ENCODE data around the gene CHST12.
"Not testable (repeated sequence)": the region's sequence is repeated elsewhere in the genome, so short reads cannot be mapped to it uniquely, and the experiment has no call there.

CHST12 gene

DNA sequence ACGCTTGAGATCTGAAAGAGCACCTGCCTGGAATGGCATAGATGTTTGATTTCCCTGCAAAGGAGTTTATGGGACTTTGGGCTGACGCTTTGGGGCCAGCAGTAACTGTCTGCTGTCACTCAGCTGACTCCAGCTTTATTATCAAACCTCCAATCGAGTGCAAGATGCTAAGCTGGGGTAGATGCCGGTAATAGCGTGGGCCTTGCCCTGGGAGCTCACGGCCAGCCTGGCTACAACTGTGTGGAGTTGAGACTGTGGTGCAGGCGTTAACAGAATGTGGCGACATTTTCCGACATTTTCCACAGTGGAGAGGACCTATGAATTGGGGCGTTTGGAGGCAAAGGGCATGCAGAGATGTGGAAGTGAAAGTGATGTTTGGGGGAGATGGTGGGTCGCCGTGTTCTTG is 1.3 kb downstream of the CHST12 start:
- no peak for DNase-seq

DNA sequence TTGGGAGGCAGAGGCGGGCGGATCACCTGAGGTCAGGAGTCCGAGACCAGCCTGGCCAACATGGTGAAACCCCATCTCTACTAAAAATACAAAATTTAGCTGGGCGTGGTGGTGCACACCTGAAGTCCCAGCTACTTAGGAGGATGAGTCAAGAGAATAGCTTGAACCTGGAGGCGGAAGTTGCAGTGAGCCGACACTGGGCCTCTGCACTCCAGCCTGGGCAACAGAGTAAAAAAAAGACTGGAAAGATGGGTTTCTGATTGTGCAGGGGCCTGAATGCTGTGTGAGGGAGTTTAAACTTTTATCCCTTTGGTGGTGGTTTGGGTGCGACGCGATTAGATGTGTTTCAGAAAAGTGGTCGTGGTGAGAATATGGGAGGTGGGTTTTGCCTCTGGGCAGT is 1.8 kb downstream of the CHST12 start:
- no peak for DNase-seq

DNA sequence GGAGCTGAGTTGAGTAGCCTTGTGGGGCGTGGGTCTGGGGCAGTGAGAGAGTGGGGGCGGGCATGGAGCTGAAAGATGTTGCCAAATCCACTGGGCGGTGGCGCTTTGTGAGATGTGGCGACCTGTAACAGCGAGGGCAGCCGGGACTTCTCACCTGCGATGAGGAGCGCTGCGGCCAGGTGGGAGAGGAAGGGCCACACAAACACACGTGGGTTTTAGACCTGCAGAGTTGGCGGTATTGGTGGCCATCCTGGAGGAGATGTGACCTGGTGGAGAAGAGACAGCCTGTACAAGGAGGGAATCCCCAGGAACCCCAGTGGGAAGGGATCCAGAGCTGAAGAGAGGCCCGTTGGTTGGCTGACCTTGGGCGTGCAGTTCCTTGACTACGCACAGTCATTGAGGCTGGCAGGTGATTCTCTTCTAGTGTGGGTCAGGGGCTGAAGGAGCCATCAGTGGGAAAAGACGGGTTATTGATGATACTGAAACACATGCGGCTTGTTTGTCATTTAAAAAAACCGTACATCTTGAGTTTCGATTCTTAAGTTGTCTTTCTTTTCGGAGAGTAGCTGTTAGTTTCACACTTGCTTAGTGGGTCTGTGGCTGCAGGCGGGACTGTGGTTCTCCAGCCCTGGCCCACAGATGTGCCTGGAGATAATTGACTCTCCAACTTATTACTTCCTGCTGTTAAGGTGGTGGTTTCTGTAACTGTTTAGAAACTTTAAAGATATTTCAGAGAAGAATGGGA is 2.4 kb downstream of the CHST12 start:
- no peak for DNase-seq

DNA sequence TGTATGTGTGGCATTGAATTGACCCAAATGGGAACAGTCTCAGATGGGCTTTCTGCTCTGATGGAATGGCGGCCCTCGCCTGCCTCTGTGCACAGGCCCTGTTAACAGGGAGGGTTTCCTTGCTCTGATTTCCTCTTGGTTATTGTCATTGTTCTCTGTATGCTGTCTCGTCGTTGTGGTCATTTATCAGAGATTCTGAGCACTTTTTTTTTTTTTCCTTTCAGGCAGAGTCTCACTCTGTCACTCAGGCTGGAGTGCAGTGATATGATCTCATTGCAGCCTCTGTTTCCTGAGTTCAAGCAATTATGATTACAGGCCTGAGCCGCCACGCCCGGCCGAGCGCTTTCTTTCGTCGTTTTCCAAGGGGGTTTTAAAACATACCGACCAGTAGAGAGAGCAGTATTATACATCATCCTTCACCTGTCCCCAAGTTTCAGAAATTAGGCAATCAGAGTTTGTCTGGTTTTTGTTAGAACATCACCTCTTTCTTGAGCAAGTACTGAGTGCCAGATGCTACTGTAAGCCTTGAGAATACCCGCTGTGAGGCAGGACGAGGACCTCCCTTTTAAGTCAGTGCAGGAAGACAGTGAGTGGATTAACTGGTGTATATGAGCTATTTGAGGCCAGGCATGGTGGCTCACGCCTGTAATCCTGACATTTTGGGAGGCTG is 6.5 kb downstream of the CHST12 start:
- DNase-seq, result no peak

DNA sequence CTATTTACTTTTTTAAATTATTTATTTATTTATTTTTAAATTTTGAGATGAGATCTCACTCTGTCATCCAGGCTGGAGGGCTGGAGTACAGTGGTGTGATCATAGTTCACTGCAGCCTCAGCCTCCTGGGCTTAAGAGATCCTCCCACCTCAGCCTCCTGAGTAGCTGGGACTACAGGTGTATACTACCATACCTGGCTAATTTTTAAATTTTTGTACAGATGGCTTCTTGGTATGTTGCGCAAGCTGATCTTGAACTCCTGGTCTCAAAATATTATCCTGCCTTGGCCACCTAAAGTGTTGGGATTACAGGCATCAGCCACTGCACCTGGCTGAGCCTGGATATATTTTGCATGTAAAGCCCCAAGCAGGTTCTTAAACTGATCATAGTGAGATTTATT is 7.6 kb downstream of the CHST12 start:
- DNase-seq, result no peak

DNA sequence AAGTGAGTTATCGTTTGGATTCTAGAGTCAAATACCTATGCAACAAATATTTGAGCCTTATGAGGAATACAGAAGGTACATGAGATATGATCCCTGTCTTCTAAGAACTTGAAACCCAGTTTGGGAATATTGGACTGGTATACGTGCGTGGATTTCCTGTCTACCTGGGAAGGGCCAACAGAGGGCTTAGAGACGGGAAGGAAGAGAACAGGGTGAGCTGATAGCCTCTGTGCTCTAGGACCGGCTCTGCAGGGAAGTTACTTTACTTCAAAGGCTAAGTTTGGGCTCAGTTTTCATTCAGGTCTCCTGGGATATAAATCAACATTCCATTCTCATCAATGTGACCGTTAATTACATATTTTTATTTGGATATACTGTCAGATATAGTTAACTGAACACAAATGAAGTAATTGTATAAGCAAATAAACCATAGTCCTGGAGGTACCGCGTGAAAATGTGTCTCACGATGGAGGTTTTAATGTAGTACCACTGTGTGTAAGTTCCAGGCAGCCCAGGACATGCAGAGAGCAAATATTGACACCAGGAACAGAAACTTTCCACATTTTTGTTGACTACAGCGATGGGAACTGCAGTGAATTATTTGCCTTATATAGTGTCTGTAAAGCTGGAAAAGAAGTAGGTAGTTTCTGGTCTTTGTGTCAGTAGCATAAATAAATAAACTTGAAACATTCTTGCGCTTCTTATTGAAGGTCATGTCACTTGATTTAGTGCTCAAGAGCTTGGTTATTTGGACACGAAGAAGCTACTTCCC is 8.6 kb downstream of the CHST12 start:
- DNase-seq, result no peak

DNA sequence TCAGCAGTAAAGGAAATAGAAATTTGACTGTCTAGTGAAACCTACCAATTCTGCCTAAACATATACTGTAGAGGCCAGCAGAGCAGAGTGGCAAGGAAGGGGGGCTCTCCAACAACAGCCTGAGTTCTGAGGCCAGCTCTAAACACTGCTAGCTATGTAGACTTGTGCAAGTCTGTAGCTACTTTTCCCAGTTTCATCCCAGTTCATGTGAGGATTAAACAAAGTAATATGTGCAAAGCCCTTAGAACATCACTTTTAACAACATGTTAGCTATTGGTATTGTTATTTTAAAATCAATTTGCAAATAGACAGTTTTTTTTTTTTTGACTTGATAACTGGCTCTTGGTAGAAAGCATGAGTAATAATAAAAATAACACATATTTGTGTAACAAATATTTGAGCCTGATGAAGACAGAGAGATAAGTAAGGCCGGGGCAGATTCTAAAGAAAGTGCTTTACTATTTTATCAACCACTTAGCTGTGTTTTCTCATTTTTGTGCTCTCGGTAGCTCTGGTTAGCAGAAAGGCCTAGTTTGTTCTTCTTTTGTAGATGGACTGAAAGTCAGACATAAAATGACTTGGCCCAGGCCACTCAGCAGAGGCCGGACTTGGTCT is 9.3 kb downstream of the CHST12 start:
- peak; percentile 12 for DNase-seq

DNA sequence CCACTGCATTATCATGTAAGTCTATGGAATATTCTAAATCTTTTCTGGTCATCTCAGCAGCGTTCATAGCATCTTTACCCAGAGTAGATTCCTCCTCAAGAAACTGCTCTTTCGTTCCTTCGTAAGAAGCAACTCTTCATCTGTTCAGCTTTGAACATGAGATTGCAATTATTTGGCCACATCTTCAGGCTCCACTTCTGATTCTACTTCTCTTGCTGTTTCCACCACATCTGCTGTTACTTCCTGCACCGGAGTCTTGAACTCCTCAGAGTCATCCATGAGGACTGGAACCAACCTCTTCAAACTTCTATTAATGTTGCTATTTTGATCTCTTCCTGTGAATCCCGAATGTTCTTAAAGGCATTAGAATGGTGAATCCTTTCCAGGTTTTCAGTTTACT is 12.7 kb downstream of the CHST12 start:
- DNase-seq, result no peak

DNA sequence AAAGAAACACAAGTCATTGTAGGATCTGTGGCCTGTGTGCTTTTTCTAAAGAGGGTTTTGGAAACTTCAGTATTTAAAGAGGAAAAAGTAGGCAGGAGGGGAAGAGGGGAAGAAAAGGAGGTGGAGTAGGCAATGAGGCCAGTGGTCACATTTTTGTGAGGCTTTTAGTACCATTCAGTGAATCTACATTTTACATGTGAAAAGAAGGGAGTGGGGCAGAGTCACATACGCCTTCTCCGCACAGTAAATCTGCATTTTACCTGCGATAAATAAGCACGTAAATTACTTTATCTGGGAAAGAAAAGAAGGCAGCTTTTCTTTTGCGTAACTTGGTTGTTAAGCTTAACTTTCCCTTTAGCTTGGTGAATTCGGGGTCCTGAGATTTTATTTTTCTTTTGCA is 13.2 kb downstream of the CHST12 start:
- no peak for DNase-seq

DNA sequence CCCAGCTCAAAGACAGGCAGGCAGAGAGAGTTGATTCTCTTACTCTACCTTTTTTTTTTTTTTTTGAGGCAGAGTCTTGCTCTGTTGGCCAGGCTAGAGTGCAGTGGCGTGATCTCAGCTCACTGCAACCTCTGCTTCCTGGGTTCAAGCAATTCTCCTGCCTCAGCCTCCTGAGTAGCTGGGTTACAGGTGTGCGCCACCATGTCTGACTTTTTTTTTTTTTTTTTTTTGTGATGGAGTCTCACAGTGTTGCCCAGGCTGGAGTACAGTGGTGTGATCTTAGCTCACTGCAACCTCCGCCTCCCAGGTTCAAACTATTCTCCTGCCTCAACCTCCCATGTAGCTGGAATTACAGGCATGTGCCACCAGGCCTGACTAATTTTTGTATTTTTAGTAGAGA is 13.8 kb downstream of the CHST12 start:
- not testable (repeated sequence) for DNase-seq

DNA sequence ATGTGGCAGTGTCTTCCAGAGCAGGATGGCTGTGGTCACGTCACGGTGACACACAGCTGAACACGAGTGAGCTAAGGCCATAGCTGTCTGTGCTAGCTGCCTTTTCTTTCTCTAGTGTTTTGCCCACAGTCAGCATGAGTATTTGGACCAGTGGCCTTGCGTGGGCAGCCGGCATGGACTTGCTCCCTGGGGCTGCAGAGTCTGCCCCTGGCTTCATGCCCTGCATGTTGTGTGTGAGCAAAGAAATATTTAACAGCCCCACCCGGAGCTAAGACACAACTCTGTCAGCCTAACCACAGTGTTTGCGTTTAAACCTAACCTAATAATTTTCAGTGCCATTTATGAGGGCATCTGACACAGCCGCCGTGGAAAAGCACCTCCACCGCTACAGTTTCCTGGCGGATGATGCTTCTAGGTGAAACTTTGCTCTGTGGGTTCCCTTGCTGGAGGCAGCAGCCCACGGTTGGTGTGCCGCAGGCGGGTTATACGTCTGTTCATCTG is 14.6 kb downstream of the CHST12 start:
- DNase-seq, result peak; percentile 61

DNA sequence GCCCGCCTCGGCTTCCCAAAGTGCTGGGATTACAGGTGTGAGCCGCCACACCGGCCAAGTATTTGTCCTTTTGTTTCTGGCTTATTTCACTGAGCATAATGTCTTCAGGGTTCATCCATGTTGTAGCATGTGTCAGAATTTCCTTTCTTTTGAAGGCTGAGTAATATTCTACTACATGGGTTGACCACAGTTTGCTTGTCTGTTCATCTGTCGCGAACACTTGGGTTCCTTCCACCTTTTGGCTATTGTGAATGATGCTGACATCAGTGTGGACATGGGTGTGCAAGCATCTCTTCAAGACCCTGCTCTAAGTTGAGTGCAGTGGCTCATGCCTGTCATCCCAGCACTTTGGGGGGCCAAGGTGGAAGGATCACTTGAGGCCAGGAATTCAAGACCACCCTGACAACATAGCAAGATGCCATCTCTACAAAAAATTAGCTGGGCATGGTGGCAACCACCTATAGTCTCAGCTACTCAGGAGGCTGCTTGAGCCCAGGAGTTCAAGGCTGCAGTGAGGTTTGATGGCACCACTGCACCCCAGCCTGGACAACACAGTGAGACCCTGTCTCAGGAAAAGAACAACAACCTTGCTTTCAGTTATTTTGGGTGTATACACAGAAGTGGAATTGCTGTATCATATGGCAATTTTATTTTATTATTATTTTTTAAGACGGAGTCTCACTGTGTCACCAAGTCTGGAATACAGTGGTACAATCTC is 17.0 kb downstream of the CHST12 start:
- DNase-seq, result no peak

DNA sequence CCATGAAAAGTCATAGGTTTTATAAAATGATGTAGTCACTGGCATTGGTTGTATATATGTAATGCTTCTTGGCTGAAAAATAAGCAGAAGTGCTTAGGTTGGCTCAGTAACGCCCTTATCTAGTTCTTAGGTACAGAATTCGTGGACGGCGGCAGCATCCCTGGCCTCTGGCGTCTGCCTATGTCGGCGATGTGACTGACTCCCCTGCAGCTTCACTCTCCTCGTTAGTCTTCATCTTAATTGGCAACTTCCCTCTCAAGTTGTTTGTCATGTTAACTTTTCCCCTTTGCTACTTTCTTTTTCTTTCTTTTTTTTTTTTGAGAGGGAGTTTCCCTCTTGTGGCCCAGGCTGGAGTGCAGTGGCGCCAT is 18.5 kb downstream of the CHST12 start:
- no peak for DNase-seq

DNA sequence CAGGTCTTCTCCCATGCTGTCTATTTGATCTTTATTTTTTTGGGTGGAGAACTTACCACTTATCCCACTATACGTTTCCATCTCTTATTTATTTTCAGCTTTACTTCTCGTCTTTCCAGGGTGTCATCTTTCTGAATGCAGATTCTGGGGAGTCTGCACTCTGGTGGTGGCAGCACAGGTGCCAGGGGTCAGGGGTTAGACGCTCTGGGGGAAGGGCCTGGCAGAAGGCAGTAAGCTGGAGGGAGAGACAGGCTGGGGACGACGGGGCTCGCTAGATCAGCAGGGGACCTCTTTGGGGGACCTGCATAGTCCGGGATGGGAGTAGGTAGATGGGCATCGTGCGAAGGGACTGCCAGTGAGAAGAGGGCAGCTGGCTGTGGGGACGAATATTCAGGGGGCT is 22.3 kb downstream of the CHST12 start:
- DNase-seq, result no peak

DNA sequence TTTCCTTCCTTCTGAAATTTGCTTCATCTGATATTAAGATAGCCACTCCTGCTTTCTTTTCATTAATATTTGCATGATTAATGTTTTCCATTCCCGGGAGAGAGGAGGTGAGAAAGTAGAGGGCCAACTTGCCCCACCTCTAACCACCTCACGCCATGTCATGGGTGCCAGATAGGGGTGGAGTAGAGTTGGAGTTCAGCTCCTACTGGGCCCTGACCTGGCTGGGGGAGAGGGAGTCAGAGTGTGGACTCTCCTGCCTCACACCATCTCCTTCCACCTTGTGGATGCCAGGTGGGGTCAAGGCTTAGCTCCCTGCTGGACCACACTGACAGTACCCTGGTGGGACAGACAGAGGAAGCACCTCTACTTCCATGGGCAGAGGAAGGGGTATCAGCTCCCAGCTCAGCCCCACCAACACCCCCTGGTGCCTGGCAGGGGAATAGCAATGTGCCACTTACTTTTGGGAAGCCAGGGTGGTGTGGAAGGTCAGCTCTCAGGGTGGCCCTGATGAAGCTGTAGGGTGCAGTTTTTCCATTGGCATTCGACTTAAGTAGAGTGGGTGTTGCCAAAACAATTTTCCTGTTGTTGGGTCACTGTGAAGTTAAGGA is 28.0 kb downstream of the CHST12 start:
- DNase-seq, result no peak

DNA sequence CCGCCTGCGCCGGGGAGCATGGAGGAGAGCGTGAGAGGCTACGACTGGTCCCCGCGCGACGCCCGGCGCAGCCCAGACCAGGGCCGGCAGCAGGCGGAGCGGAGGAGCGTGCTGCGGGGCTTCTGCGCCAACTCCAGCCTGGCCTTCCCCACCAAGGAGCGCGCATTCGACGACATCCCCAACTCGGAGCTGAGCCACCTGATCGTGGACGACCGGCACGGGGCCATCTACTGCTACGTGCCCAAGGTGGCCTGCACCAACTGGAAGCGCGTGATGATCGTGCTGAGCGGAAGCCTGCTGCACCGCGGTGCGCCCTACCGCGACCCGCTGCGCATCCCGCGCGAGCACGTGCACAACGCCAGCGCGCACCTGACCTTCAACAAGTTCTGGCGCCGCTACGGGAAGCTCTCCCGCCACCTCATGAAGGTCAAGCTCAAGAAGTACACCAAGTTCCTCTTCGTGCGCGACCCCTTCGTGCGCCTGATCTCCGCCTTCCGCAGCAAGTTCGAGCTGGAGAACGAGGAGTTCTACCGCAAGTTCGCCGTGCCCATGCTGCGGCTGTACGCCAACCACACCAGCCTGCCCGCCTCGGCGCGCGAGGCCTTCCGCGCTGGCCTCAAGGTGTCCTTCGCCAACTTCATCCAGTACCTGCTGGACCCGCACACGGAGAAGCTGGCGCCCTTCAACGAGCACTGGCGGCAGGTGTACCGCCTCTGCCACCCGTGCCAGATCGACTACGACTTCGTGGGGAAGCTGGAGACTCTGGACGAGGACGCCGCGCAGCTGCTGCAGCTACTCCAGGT is 29.7 kb downstream of the CHST12 start:
- DNase-seq, result no peak

DNA sequence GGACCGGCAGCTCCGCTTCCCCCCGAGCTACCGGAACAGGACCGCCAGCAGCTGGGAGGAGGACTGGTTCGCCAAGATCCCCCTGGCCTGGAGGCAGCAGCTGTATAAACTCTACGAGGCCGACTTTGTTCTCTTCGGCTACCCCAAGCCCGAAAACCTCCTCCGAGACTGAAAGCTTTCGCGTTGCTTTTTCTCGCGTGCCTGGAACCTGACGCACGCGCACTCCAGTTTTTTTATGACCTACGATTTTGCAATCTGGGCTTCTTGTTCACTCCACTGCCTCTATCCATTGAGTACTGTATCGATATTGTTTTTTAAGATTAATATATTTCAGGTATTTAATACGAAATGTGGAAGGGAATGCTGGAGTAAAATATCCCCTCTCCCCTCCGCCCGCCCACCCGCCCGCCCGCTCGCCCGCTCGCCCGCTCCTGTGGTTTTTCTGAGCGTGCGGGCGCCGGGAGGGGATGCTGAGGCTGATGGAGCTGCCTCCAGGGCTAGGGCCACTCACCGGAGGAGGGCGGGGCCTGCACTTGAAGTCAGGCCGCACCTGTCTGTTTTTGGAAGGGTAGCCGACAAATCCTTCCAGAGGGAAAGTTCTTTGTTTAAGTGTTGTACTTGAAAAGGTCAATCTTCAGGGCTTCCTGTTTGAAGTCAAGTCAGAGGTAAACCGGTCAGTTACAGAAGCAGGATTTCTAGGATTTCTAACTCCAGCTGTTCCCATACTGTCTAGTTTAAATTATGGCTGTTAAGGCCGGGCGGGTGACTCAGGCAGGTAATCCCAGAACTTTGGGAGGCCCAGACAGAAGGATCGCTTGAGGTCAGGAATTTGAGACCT is 30.5 kb downstream of the CHST12 start:
- DNase-seq, result no peak

DNA sequence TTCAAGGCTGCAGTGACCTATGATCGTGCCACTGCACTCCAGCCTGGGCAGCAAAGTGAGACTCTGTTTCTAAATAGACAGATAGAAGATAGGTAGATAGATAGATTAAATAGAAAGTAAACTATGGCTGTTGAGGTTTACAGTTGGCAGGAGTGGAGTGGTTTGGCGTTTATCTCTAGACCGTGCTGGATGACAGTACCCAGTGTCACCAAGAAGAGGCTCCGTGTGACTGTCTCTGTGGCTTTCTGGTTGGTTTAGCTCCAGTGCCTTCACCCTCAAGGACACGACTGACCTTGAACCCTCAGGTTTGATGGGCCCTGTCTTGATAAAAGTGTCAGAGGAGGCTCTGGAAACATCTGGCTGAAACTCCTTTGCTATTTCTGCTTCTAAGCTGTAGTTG is 31.7 kb downstream of the CHST12 start:
- DNase-seq, result no peak

DNA sequence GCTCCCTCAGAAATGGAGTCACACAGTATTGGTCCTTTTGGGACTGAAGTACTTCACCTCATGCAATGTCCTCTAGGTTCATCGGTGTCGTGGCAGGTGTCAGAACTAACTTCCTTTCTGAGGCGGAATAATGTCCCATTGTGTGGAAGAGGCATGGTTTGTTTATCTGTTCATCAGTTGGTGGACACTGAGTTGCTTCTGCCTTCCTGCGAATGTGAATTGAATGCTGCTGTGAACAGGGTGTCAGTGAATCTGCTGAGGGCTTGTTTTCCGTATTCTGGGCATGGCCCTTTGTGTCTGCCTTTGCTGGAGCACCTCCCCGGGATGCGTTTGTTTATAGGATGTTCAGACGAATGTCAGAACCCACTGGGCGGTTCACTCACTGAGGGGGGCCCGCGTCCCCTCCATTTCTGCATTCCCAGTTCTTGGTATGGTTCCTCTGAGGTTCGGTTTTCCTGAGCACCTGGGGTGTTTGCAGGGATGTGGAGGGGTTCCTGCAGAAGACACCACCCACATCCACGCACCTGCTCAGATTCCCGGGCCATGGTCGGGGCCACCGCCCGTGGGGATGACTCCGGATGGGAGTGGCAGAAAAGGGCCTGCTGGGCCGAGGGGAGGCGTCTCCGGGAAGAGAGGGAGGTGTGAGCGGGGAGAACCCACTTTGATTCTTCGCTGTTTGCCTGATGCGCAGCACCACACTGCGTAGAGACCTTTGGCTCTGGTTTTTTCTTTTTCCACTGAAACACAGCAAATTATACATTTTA is 33.1 kb downstream of the CHST12 start:
- no peak for DNase-seq
